Mesendoderm (in vitro differentiated cells): ENCODE results near the gene WDR1.

Experiments
- DNase-seq: peaks from one replicate; pipeline ENCODE4 v3.0.0; 2013
- H2AK5ac ChIP-seq: 2 replicates; pipeline ENCODE4 v1.6.1; 2013; ENCODE audit warnings: low read length, inconsistent platforms
- H2BK120ac ChIP-seq: 2 replicates; pipeline ENCODE4 v1.6.1; 2013; ENCODE audit warnings: low read depth, mild to moderate bottlenecking, low read length, moderate library complexity, mixed read lengths
- H2BK15ac ChIP-seq: replicated peaks from 2 replicates; pipeline ENCODE4 v1.6.1; 2013; ENCODE audit warnings: low read depth, mild to moderate bottlenecking, moderate library complexity
- H2BK5ac ChIP-seq: 2 replicates; pipeline ENCODE4 v1.6.1; 2013; ENCODE audit warnings: low read length, inconsistent platforms
- H3K18ac ChIP-seq: 2 replicates; pipeline ENCODE4 v1.6.1; 2013; ENCODE audit warnings: mild to moderate bottlenecking, low read length, mixed read lengths
- H3K23ac ChIP-seq: one replicate; pipeline ENCODE4 v1.6.1; 2013; ENCODE audit warnings: low read length
- H3K27ac ChIP-seq: 2 replicates; pipeline ENCODE4 v1.5.1; 2013; ENCODE audit warnings: low read depth, mild to moderate bottlenecking, inconsistent platforms, low read length, moderate library complexity
- H3K27me3 ChIP-seq: 2 replicates; pipeline ENCODE4 v1.6.1; 2013; ENCODE audit warnings: low read length, control low read depth, mild to moderate bottlenecking, inconsistent platforms; ENCODE audit not compliant: insufficient read depth, poor library complexity
- H3K36me3 ChIP-seq: 2 replicates; pipeline ENCODE4 v1.6.1; 2013; ENCODE audit warnings: low read length, inconsistent platforms; ENCODE audit not compliant: control insufficient read depth, insufficient read depth
- H3K4ac ChIP-seq: one replicate; pipeline ENCODE4 v1.6.1; 2013; ENCODE audit warnings: low read depth, mild to moderate bottlenecking, low read length, moderate library complexity
- H3K4me1 ChIP-seq: 2 replicates; pipeline ENCODE4 v1.6.1; 2013; ENCODE audit warnings: low read depth, low read length, inconsistent platforms; ENCODE audit not compliant: control insufficient read depth
- H3K4me2 ChIP-seq: 2 replicates; pipeline ENCODE4 v1.6.1; 2013; ENCODE audit warnings: low read length
- H3K4me3 ChIP-seq: 2 replicates; pipeline ENCODE4 v1.5.1; 2013; ENCODE audit warnings: mild to moderate bottlenecking, low read length
- H3K56ac ChIP-seq: one replicate; pipeline ENCODE4 v1.6.1; 2013; ENCODE audit warnings: low read length
- H3K79me1 ChIP-seq: 2 replicates; pipeline ENCODE4 v1.6.1; 2013; ENCODE audit warnings: low read length, inconsistent platforms
- H3K79me2 ChIP-seq: 2 replicates; pipeline ENCODE4 v1.6.1; 2013; ENCODE audit warnings: mild to moderate bottlenecking, low read length; ENCODE audit not compliant: control insufficient read depth, insufficient read depth
- H3K9ac ChIP-seq: 2 replicates; pipeline ENCODE4 v1.6.1; 2013; ENCODE audit warnings: low read length, inconsistent platforms
- H4K5ac ChIP-seq: one replicate; pipeline ENCODE4 v1.6.1; 2013; ENCODE audit warnings: low read length
- H4K8ac ChIP-seq: one replicate; pipeline ENCODE4 v1.6.1; 2013; ENCODE audit warnings: low read depth, mild to moderate bottlenecking, control low read depth, low read length, moderate library complexity
- WGBS: extraction: QIAGEN DNeasy Blood & Tissue Kit; methylation state at CpG from one replicate; pipeline ENCODE4 v1.1.7; 2013; ENCODE audit warnings: low lambda C conversion rate, missing lambda C conversion rate; ENCODE audit not compliant: insufficient coverage; ENCODE audit errors: extremely low coverage; 5-methylcytosine and 5-hydroxymethylcytosine counted together

WDR1 gene

DNA sequence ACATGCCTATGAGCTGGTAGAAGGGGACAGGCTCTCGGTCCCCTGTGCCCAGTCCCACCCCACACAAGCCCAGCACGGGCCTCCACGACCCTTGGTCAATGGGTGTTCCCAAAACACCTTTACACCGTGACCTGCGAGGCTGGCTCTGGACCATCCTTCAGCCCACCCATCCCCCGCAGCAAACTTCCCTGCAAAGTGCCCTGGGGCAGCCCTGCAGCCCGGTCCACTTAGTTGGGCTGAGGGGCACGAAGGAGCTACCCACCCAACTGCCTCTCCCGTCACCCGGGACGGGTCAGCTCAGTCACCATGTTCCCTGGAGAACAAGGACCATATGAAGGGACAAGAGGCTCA is 23.4 kb downstream of the WDR1 start:
- no peak overlapping the region for H3K27ac ChIP-seq
- H3K9ac ChIP-seq = no peak overlapping the region
- no peak overlapping the region for H3K18ac ChIP-seq
- H3K36me3 ChIP-seq = peaks cover 42% of the 10 kb centered on the region
- no peaks in the 10 kb centered on the region for H3K4me1 ChIP-seq
- no peak for DNase-seq
- H3K4me2 ChIP-seq = no peak overlapping the region
- no peak overlapping the region for H2BK120ac ChIP-seq
- no peak overlapping the region for H4K8ac ChIP-seq
- H2AK5ac ChIP-seq = no peak overlapping the region
- H4K5ac ChIP-seq = no peak overlapping the region
- H3K56ac ChIP-seq = no peak overlapping the region
- no peak overlapping the region for H3K4me3 ChIP-seq
- no peak overlapping the region for H3K23ac ChIP-seq
- peaks cover 38% of the 10 kb centered on the region for H3K79me1 ChIP-seq
- H3K79me2 ChIP-seq = peaks cover 71% of the 10 kb centered on the region
- H3K27me3 ChIP-seq = no peaks in the 10 kb centered on the region
- WGBS = no CpG with 5 or more reads among the region's 11 CpGs
- no peak overlapping the region for H3K4ac ChIP-seq
- no peak overlapping the region for H2BK15ac ChIP-seq
- no peak overlapping the region for H2BK5ac ChIP-seq

DNA sequence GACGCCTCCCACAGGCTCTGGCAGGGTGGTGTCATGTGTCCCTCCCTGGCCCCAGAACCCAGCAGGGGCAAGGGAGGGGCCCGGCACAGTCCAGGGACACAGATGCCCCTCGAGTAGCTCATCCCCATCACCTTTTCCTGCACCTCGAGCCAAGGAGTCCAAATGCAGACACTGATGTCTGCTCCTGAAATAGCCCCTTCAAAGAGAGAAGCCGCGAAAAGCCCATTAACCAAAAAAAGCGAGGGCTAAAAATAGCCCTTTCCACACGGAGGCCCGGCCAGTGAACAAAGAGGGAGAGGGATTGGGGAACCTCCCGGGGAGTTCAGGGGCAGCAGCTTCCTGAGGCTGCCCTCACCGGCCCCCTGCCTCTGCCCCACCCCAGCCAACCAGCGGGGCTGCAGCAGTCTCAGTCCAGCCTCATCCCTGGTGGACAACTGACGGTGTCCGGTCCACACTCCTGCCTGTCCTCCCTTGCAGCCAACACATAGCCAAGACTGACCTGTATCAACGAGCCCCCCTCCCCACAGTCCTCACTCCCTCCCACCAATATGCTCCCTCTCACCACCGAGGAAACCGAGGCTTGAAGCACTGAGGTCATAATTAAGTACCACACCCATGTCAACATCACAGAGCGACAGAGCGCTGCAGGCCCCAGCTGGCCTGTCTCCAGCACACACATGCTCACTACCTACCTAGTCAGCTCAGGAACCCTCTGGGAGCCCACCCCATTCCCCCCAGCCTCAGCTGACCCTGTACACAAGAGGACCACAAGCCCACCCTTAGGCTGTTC is 23.9 kb downstream of the WDR1 start:
- H2AK5ac ChIP-seq = no peak overlapping the region
- H2BK5ac ChIP-seq = no peak overlapping the region
- WGBS = no CpG with 5 or more reads among the region's 19 CpGs
- H3K4me1 ChIP-seq = no peaks in the 10 kb centered on the region
- no peak overlapping the region for H4K8ac ChIP-seq
- H3K4ac ChIP-seq = no peak overlapping the region
- H2BK15ac ChIP-seq = no peak overlapping the region
- no peak for DNase-seq
- peaks cover 65% of the 10 kb centered on the region for H3K79me2 ChIP-seq
- H4K5ac ChIP-seq = no peak overlapping the region
- peaks cover 42% of the 10 kb centered on the region for H3K36me3 ChIP-seq
- peaks cover 40% of the 10 kb centered on the region for H3K79me1 ChIP-seq
- H3K27me3 ChIP-seq = no peaks in the 10 kb centered on the region
- H3K9ac ChIP-seq = no peak overlapping the region
- H3K56ac ChIP-seq = no peak overlapping the region
- no peak overlapping the region for H3K18ac ChIP-seq
- no peak overlapping the region for H3K23ac ChIP-seq
- no peak overlapping the region for H3K4me3 ChIP-seq
- H2BK120ac ChIP-seq = no peak overlapping the region
- H3K27ac ChIP-seq = no peak overlapping the region
- H3K4me2 ChIP-seq = no peak overlapping the region

DNA sequence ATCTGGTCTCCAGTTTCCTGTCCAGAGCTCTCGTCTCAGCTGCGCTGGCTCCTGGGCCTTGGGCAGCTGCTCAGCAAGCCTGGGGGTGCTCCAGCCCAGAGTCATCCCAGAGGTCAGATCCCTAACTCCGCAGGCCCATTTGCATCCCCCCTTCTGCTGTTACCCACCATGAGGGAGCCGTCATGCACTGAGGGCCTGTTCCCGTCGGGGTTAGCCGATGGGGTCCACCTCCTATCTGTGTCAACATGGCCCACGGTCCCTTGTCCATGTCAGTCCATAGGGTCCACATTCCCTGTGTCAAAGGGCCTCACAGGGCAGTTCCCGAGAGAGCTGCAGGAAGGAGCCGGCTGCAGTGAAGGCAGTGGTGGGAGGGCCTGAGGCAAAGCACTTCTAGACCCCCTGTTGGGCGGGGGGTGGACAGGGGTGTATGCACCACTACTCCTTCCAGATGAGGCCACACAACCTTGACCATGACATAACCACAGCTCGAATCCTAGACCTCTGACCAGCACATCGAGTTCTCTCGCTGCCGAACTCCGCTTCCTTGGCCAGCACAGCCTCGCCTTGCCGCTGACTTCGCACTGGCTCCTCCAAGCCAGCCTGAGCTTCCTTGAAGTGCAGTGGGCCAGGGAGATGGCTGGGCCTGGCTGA is 24.9 kb downstream of the WDR1 start:
- no CpG with 5 or more reads among the region's 19 CpGs for WGBS
- peaks cover 55% of the 10 kb centered on the region for H3K79me2 ChIP-seq

DNA sequence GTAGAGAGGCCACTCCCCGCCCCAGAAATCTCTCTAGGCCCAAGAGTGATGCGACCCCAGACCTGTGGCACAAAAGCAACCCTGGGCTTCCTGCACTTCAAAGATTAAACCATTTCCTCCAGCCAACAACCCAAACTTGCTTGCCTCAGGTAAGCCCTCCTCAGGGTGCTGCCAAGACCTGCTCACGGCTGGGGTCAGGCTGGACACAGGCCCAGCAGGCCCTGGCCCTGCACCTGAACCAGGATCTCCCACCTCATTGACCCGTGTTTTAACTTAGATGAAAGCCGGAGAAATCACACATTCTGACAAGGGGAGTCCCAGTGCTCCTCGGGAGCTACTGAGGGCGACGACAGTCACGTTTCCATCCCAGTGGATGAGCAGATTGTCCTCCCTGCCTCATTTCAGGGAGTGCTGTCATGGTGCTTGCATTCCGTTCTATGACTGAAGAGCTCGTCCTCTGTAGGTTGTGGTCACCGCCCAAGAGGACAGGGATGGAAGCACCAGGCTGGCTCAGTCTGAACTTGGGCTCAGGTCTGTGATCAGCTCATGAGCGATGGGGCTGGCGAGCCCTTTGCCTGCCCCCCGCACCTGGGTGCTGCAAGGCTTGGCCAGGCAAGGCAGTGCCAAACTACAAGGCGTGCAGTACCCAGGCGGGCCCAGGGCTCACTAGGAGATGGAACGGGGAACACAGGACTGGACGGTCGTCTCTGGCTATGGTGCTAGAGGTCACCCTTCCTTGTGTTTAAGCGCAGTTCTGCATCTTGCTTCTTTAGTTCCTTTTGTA is 25.9 kb downstream of the WDR1 start:
- no peaks in the 10 kb centered on the region for H3K27me3 ChIP-seq
- no peak overlapping the region for H2BK15ac ChIP-seq
- DNase-seq = no peak

More for the DNA sequence above, 24.9 kb downstream of the WDR1 start:
- Histone ChIP-seq H3K18ac (no peak overlapping the region), H3K23ac (no peak overlapping the region), H3K4me2 (no peak overlapping the region), H3K36me3 (peaks cover 48% of the 10 kb centered on the region), H2BK5ac (no peak overlapping the region), H2BK120ac (no peak overlapping the region), H3K79me1 (peaks cover 39% of the 10 kb centered on the region), H2AK5ac (no peak overlapping the region), H2BK15ac (no peak overlapping the region), H3K4me1 (no peaks in the 10 kb centered on the region), H3K27ac (no peak overlapping the region), H3K4me3 (no peak overlapping the region), H3K56ac (no peak overlapping the region), H3K27me3 (no peaks in the 10 kb centered on the region), H4K5ac (no peak overlapping the region), H3K4ac (no peak overlapping the region), H4K8ac (no peak overlapping the region), H3K9ac (no peak overlapping the region)
- no peak for DNase-seq

DNA sequence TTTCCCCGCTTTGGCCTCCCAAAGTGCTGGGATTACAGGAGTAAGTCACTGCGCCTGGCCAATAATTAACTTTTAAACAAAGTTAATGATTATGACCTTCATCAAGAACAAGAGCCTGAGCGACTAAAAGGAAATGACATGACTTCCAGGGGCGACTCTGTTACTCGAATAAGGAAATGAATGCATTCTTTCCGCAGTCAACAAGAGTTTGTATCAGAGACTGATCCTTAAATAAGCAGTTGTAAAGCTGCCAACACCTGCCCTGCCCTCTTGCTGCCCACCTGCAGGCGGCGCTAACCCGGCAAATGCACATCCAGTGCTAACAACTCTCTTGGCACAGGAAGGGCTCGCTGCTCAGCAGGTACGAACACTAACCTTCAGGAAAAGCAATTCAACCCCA is 27.3 kb downstream of the WDR1 start:
- H3K36me3 ChIP-seq = peaks cover 48% of the 10 kb centered on the region

More for the DNA sequence above, 25.9 kb downstream of the WDR1 start:
- no peak overlapping the region for H3K9ac ChIP-seq
- no peak overlapping the region for H3K27ac ChIP-seq
- peaks cover 45% of the 10 kb centered on the region for H3K79me2 ChIP-seq
- H3K4me1 ChIP-seq = no peaks in the 10 kb centered on the region
- no peak overlapping the region for H3K4ac ChIP-seq
- WGBS = no CpG with 5 or more reads among the region's 21 CpGs
- no peak overlapping the region for H3K56ac ChIP-seq
- H3K18ac ChIP-seq = no peak overlapping the region
- H3K23ac ChIP-seq = no peak overlapping the region
- H4K8ac ChIP-seq = no peak overlapping the region
- no peak overlapping the region for H2BK5ac ChIP-seq
- peaks cover 49% of the 10 kb centered on the region for H3K36me3 ChIP-seq
- no peak overlapping the region for H3K4me2 ChIP-seq
- peaks cover 40% of the 10 kb centered on the region for H3K79me1 ChIP-seq
- no peak overlapping the region for H3K4me3 ChIP-seq
- no peak overlapping the region for H2BK120ac ChIP-seq
- H2AK5ac ChIP-seq = no peak overlapping the region
- no peak overlapping the region for H4K5ac ChIP-seq

More for the DNA sequence above, 27.3 kb downstream of the WDR1 start:
- no peak overlapping the region for H3K23ac ChIP-seq
- DNase-seq = no peak
- no peak overlapping the region for H3K56ac ChIP-seq
- H2BK120ac ChIP-seq = no peak overlapping the region
- H2BK5ac ChIP-seq = no peak overlapping the region
- H3K9ac ChIP-seq = no peak overlapping the region
- H3K4me3 ChIP-seq = no peak overlapping the region
- H3K4ac ChIP-seq = no peak overlapping the region
- H4K5ac ChIP-seq = no peak overlapping the region
- H3K18ac ChIP-seq = no peak overlapping the region
- WGBS = no CpG with 5 or more reads among the region's 11 CpGs
- peaks cover 36% of the 10 kb centered on the region for H3K79me1 ChIP-seq
- no peak overlapping the region for H2AK5ac ChIP-seq
- no peak overlapping the region for H2BK15ac ChIP-seq
- H3K4me2 ChIP-seq = no peak overlapping the region
- peaks cover 34% of the 10 kb centered on the region for H3K79me2 ChIP-seq
- no peaks in the 10 kb centered on the region for H3K27me3 ChIP-seq
- H3K4me1 ChIP-seq = no peaks in the 10 kb centered on the region
- no peak overlapping the region for H3K27ac ChIP-seq
- no peak overlapping the region for H4K8ac ChIP-seq
